ENCODE results near the gene ALK.

The ALK gene

DNA sequence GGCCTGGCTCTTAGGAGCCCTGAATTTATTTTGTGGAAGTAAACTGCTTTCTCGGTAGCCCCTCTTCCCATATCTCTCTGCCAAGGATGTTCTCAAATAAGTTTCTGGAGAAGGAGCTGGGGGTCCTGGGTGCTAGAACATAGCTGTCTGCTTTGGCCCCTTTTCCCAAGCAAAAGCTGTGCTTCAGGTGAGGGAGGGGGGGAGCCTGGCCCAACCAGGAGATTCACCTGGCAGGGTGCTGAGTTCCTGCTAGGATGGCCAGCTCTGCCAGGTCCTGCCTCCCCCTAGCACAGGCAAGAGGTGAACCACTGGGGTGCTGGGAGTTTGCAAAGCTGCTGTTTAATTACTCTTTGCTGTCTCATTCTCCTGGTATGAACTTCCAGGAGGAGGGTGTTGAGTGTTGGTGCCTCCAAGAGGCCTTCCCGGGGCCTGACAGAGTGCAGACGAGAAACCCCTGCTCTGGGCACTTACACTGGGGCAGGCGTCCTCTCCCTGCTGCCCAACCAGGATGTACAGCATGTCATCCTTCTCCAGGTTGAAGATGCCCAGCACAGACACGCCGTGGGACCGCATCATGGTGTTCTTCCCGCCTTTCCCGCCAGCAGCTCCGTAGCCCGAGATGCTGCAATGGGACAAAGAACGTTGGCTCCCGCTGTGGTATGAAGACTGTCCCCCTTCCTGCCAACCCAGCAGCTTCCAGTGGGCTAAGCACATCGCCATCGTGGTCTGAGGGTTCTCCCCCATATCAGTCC lies 682.0 kb downstream of the ALK start:
- DNase-seq = no peak

DNA sequence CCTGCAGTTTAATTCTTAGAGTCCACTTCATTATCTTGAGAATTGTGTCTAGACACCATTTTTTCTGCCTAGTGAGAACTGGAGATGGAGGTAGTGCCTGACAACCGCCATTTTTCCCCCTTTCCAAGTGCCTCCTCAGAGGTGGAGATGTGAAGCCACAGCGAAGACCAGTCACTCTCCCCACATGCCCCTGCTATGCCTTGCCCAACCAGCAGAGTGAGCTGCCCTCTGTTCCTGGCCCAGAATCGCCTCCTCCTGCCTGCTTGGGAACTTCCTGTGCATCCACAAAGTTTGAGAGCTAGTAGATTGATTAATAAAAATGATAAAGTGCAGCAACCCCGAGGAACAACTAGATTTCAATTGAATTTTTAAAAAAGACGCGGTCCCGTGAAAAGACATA lies 682.9 kb downstream of the ALK start:
- no peak for DNase-seq

DNA sequence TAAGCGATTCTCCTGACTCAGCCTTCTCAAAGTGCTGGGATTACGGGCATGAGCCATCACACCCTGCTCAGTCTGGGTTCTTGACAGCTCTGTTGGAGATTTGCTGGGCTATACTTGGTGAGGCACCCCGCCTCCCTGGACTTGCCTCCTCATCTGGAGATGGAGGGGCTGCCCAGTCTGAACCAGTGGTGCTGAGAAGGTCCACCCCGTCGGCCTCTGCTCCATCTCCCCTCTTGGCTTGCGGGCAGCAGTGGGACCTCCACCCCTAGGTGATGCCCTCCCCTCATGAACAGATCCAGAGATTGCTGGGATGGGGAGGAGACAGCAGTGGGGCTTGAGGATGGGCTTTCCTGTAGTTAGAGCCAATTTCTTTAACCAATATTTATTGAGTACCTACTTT lies 685.3 kb downstream of the ALK start:
- no peak for DNase-seq

DNA sequence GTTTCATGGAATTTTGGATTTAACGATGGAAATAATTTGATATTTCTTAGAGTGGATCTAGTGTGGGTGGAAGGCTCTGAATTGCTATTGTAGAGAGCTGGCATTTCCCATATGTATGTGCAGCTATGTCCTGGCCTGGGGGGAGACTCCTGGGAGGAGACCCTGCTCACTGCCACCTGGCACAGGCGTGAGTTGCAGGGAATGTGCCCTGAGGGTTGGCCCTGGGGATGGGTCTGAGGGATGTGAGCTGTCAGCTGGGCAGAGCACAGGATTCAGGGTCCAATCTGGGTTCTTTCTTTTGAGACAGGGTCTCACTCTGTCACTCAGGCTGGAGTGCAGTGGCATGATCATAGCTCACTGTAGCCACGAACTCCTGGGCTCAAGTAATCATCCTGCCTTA lies 686.0 kb downstream of the ALK start:
- no peak for DNase-seq

DNA sequence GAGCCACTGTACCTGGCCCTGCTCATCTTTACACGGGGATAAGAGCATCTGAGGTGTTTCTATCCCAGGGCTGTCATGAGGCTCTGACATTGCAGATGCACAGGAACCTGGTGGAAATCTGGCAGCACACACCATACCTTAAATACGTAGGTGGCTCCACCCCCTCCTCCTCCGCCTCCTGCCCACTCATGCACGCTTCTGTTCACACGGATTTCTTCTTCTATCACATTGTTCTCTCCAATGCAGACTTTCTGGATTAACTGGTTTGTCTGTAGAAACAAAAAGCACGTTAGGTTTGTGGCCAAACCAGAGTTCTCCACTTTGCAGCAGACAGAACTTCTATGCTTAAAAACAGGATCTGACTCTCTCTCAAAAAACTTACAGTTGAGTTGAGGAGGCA lies 688.0 kb downstream of the ALK start:
- no peak for DNase-seq

DNA sequence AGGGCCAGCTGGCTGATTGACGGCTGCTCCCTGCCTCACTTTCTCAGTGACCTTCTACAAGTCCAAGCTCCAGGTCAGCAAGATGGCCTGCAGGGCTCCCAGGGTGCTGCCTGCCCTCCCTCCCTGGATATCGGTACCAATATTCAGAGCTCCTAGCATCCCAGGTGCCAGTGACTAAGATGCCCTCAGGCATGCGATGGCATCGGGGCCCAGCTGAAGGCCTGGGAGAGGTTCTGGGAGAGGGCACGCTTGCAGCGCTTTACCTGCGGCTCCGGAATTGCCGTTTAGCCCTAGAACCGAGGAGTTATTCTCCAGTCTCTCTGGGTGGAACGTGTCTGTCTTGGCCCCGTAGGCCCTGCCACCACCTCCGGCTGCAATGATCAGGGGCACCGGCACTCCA lies 689.3 kb downstream of the ALK start:
- DNase-seq = no peak

DNA sequence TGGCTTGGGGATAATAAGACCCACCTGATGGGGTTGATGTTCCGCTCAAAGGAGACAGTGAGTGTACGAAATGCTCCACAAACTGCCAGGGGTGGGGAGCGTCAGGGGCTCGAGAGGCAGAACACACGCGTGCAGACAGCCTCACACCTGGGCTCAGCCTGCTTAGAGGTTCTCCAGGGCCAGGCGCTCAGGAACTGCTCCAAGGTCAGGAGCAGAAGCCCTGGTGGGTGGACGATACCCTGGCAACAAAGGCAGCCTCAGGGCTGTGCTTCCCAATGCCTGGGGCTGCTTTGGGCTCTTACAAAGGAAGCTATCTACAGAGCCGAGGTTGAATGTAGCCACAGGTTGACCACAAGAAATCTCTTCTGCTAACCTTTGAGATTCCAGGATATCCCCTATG lies 691.7 kb downstream of the ALK start:
- DNase-seq = no peak

DNA sequence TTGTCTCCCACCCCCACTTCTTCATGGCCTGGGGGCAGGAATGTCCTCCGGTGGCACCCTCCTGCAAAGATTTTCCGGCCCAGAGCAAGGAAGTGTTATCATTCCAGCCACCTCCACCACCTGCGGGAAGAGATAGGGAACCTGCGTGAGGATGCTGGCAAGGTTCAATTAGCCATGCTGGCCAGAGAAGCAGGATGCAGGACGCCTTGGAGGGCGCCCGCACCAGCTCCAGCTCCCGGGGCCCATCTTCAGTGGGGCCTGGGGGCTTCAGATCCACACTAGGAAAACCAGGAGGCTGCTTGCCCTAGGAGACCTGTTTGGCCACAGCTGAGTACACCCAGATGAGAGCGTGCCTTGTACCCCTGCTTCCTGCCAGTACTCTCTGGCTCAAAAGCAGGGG lies 692.4 kb downstream of the ALK start:
- DNase-seq = no peak

DNA sequence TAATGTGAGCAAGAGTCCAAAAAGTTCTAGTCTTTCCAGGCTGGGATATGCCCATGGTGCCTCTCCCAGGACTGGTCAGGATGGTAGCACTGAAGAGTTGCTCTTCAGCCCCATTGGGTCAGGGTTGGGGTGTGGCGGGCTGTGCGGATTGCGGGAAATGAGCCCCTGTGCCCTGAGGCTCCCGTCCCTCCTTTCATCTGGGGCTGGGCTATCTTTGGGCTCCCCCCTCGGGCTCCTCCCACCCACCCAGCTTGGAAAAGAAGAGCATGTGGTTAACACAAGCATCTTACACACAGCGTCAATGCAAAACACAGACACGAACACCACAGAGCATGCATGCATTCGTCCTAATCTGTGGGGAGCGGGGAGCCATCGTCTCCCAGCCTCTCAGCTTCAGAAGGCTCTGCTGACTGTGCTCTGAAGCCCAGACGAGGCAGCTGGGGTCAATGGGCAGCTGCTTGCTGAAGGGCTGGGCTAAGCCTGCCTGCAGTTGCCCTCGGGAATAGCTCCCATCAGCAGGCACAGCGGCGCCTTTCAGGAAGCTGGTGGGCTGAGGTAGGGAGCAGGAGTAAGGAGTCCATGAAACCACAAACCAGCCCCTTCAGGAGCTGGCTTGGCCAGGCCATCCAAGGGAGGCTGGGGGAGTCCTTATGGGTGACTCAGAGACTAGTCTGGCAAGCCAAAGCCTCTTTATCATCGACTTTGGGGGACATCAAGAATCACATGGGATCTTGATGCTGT lies 693.3 kb downstream of the ALK start:
- no peak for DNase-seq

DNA sequence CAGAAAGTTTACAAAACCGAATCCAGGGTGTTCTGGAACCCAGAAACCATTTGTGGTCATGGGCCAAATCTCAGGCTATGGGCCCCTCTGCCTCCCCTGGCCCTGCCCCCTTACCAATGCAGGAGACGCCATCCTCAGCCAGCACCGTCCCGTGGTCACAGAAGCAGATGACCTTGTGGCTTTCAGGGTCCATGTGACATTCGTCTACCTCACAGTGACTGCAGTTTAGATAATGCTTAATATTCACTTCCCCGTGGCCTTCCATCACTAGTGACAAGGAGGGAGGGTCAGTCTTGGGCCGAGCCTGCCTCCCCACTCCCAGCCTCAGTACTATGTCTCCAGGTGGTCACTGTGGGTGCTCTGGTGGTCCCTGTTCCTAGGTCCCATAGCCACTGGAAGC lies 694.6 kb downstream of the ALK start:
- DNase-seq = no peak

DNA sequence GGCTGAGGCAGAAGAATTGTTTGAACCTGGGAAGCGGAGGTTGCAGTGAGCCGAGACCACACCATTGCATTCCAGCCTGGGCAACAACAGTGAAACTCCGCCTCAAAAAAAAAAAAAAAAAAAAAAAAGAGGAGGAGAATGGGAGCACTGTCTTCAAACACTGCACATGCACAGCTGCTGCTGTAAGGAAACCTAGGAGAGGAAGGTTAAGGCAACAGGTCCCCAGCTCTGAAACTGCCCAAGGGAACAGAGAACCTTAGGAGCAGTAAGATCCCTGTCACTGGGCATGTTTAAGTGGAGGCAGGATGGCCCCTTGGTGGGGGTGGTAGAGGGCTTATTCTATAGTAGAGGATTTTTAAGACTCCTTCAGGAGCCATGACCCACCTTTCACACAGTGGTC lies 695.0 kb downstream of the ALK start:
- no peak for DNase-seq

DNA sequence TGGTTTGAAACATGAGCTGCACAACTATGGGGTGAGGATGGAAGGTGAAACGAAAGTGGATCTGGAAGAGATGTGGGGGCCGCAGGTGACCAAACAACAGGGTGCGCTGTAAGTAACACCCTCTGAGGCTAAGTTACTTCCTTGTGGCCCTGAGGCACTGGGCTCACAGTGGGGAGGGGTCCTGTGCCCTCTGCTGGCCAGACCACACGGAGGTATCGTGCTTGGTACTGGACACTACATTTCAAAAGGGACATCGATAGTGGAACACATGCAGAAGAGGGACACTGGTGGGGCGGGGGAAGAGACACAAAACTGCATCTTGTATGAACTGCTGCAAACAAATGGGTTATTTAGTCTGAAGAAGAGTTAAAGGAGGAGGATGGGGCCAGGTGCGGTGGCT lies 695.6 kb downstream of the ALK start:
- DNase-seq = no peak

DNA sequence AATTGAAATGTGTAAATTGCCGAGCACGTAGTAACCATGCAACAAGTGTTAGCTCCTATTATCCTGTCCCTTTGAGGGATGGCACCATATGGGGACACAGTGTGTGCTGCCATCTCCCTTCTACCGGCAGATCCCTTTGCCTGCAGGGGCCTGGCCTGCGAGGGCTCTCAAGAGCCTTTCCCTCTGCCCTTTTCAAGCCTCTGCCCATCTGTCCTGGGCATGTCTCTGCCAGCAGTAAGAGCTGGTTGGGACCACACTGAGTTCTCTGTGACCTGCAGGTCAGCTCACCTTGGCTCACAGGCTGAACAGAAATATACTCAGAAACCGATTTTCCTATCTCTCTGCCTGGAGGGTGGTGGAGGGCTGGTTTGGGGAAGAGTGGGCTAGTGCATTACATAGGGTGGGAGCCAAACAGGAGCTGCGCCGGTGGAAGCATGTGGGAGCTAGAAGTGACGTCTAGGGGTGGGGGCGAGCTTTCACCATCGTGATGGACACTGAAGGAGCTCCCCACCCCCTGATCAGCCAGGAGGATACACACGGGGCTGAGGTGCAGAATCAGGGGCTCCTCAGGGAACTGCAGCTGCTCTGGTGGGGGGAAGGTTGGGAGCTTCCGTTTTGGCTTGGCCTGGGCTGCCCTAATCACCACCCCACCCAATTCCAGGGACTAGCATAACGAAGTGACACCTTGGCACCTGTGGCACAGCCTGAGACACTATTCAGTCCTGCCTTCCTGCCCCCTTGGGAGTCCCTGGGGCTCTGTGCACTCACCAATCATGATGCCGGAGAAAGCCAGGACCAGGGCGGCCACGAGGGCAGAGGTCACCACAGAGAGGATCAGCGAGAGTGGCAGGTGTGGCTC lies 696.5 kb downstream of the ALK start:
- no peak for DNase-seq

DNA sequence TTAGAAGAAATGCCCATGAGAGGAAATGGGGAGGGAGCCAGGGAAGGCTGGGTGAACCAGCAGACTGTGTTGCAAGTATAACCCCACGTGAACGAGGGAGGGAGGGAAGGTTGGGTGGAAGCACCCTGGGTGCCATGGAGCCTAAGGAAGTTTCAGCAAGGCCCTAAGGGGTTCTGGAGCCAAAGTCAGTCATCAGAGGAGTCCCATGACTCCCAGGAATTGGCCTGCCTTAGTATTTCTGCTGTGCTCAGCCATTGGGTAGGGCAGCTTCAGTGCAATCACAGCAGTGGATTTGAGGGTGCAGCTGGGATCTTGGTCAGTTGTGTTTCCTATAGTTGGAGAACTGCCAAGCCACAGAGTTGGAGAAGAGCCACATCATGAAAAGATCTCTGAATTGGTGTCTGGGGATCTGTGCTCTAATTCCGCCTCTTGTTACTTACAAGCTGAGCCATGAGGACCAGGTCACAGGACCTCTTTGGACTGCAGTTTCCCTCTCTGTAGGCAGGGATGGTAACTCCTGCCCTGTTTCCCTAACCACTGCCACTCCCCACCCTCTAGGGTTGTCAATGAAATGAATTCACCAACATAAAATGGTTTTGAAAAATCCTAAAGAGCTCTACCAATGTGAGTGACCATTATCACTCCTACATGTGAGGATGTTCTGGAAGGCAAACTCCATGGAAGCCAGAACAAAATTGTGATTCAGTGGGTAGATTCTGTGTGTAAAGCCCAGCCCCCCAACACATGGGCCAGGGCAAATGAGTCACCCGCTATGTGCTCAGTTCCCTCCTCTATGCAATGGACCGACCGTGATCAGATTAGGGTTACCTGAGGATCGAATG lies 697.3 kb downstream of the ALK start:
- DNase-seq = no peak

DNA sequence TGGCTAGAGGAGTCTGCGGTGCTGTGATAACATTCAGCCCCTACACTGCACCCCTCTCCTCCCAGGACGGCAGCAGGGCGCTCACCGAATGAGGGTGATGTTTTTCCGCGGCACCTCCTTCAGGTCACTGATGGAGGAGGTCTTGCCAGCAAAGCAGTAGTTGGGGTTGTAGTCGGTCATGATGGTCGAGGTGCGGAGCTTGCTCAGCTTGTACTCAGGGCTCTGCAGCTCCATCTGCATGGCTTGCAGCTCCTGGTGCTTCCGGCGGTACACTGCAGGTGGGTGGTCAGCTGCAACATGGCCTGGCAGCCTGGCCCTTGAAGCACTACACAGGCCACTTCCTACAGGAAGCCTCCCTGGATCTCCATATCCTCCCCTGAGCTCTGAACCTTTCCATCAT lies 698.1 kb downstream of the ALK start:
- no peak for DNase-seq

DNA sequence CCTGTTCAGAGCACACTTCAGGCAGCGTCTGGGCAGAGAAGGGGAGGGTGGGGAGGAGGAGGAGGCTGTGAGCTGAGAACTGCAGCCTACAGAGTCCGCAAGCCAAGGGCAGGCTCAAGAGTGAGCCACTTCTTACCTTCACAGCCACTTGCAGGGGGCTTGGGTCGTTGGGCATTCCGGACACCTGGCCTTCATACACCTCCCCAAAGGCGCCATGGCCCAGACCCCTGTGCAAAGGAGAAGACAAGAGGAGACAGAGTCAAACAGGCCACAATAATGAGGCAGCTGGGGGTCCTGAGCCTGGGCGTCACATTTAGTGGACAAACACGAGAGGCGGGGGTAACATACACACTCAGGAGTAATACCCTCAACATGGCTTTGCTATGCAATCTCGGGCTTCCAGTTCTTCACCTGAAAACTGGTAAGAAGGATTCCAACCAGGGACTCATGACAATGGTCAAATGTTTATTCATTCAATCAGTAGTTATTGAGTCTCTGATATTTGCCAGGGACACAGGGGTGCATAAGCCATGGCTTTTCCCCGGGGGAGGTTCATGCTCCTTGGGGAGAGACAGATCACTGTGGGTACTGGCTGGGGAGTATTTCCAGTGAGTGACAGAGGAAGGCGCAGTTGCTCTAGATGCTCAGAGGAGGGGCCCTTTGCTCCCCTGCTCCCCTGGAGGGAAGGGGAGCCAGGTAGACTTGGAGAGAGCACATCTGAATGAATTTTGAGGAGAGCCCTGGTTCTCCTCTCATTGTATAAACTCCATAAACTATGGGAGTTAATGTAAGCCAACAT lies 698.8 kb downstream of the ALK start:
- no peak for DNase-seq

DNA sequence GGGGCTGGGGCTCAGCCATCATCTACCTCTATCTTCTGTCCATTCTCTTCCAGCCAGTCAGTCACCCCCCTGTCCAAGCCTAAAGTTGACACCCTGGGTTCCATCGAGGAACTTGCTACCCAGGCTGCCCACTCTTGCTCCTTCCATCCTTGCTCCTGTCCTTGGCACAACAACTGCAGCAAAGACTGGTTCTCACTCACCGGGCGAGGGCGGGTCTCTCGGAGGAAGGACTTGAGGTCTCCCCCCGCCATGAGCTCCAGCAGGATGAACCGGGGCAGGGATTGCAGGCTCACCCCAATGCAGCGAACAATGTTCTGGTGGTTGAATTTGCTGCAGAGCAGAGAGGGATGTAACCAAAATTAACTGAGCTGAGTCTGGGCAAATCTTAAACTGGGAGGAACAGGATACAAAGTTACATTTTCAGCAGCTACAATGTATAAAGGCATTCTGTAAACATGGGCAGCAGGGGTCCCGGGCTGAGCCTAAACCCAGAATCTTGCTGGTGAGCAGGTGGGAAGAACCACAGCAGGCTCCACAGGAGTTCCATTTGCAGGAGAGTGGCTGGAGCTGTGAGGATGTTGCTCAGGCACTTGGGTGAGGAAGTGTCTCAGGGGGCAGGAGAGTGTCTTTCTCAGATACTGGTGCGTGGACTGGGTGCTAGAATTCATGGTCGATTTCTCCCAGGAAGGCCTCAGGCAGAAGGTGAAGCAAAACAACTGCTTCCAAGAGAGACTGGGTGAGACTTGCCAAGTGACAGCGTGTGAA lies 700.7 kb downstream of the ALK start:
- DNase-seq = no peak

DNA sequence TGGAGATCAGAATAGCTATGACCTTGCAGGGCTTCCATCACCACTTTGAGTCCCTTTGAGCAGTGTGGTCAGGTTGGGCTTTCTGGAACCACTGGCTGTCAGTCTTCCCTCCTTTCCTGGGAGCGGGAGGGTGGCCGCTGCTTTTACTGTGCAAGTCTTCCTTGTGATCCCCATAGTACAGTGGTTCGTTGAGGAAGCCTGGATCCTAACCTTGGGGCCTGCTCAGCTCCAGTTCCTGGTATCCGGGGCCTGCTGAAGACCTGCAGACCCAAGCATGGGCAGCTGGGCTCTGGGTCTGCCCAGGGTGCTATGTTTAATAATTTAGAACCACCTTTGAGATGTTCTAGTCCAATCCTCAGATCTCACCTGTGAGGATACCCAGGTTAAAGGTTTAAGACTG lies 702.0 kb downstream of the ALK start:
- DNase-seq = no peak

DNA sequence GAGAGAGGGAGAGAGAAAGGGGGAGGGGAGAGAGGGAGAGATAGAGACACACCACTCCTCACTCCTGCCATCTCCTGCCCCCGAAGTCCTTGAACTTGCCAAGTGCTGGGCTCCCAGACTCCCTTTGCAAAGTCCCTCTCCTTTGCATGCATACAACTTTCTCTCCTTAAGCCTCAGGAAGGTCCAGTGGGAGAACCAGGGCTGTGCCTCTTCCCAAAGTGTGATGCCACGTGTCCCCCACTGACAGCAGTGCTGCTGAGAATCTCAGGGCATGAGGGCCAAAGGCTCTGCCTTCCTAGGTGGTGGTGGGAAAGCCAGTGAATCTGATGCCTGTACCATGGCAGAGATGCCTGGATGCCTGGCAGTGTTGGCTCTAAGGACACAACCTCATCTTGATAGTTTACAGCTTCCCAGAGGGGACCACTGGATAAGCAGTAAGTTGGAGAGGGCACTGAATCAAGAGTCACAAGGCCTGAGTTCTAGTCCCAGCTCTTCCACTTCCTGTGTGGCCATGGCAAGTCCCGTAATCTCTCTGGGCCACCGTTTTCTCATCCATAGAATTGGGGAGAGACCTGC lies 702.7 kb downstream of the ALK start:
- DNase-seq = no peak

DNA sequence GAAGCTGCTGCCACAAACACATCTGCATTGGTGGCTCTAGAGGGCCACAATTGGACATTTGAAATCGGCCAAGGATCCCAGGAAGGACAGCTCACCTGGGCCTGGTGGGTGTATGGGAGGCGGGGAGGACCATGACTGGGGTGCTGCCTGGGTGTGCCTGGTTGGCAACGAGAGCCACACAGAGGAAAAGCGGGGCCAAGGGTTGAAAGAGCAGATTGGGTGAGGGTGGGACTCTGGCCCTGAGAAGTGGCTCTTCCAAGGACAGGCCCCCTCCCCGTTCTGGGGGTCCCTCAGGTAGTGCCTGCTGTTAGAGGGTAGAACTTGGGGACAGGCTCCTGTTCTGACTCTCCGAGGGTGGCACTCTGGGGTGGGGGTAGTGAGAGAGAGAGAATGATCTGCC lies 703.3 kb downstream of the ALK start:
- no peak for DNase-seq

DNA sequence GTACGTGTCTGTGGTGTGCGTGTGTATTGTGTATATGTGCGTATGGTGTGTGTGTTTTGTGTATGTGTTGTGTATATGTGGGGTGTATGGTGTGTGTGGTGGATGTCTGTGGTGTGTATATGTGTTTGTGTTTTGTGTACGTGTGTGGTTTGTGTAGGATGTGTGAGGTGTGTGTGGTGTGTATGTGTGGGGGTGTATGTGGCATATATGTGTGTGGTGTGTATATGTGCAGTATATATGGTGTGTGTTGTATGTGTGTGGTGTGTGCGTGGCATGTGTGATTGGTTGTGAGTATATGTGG lies 704.8 kb downstream of the ALK start:
- DNase-seq = no peak

Data from NCI-H1436 treated with DMSO at 0.1 percent for 48 hours (cell line).